ENCODE measurements around the gene LETM1. TPM values are rescaled to one million over a fixed set of nuclear protein-coding genes. Genes with fewer than 3 reads are reported as not detected.

The LETM1 gene
- total RNA-seq, 2 donors from 2014 or later = 76.2 to 139 TPM

DNA sequence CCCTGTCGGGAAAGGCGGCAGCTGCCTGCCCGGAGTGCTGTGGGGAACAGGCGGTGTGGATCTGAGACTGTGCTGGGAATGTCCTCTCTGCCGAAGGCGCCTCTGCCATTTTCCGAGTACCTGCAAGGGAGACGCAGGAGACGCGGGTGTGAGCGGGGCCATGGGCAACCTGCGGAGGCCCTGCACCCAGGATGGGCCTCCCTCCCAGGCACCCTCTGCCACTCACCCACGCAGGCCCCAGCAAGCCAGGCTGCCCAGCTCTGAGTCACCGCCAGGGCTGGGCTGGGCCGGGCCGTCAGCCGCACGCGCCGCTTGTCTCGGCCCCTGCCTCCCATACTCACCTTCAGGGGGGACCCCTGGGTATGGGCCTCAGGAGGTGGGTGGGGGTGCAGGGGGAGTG lies 66.4 kb downstream of the LETM1 start:
- Histone ChIP-seq H3K4me1 (no peaks in the 10 kb centered on the region), H3K36me3 (no peaks in the 10 kb centered on the region), H3K4me3 (no peak overlapping the region), H3K9me3 (no peaks in the 10 kb centered on the region), H3K27me3 (peaks cover 2% of the 10 kb centered on the region), H3K27ac (no peak overlapping the region), H3K9ac (ENCODE audit: low read depth in 2 of 2, low read length in 2 of 2) (no peak overlapping the region)
- intact Hi-C loops (cut with DNase I) = no loop called here
- DNase-seq = no peak
- TF ChIP-seq, protein P1, sequence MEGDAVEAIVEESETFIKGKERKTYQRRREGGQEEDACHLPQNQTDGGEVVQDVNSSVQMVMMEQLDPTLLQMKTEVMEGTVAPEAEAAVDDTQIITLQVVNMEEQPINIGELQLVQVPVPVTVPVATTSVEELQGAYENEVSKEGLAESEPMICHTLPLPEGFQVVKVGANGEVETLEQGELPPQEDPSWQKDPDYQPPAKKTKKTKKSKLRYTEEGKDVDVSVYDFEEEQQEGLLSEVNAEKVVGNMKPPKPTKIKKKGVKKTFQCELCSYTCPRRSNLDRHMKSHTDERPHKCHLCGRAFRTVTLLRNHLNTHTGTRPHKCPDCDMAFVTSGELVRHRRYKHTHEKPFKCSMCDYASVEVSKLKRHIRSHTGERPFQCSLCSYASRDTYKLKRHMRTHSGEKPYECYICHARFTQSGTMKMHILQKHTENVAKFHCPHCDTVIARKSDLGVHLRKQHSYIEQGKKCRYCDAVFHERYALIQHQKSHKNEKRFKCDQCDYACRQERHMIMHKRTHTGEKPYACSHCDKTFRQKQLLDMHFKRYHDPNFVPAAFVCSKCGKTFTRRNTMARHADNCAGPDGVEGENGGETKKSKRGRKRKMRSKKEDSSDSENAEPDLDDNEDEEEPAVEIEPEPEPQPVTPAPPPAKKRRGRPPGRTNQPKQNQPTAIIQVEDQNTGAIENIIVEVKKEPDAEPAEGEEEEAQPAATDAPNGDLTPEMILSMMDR (IDR thresholded peaks at IDR 0.05) = no peak

GRCh38 chr4:1788254-1788973 lies 67.5 kb downstream of the LETM1 start:
- H3K27ac ChIP-seq = no peak overlapping the region
- no peak for DNase-seq
- TF ChIP-seq, protein P1 (IDR thresholded peaks at IDR 0.05) = no peak
- H3K27me3 ChIP-seq = no peaks in the 10 kb centered on the region
- intact Hi-C loops (cut with DNase I) = no loop called here
- H3K9ac ChIP-seq (ENCODE audit: low read depth in 2 of 2, low read length in 2 of 2) = no peak overlapping the region
- no peak overlapping the region for H3K4me3 ChIP-seq
- H3K4me1 ChIP-seq = no peaks in the 10 kb centered on the region
- H3K36me3 ChIP-seq = no peaks in the 10 kb centered on the region
- H3K9me3 ChIP-seq = no peaks in the 10 kb centered on the region

- intact Hi-C loops (cut with DNase I) = no loop called here
- no peak overlapping the region for H3K9ac ChIP-seq (ENCODE audit: low read depth in 2 of 2, low read length in 2 of 2)
- TF ChIP-seq, protein P1 (IDR thresholded peaks at IDR 0.05) = no peak
- H3K4me1 ChIP-seq = no peaks in the 10 kb centered on the region
- H3K27ac ChIP-seq = no peak overlapping the region
- H3K36me3 ChIP-seq = no peaks in the 10 kb centered on the region
- no peak for DNase-seq
- H3K27me3 ChIP-seq = no peaks in the 10 kb centered on the region
- H3K9me3 ChIP-seq = no peaks in the 10 kb centered on the region
- H3K4me3 ChIP-seq = no peak overlapping the region
Observed at GRCh38 chr4:1787411-1788077, 68.4 kb downstream of the LETM1 start.

DNA sequence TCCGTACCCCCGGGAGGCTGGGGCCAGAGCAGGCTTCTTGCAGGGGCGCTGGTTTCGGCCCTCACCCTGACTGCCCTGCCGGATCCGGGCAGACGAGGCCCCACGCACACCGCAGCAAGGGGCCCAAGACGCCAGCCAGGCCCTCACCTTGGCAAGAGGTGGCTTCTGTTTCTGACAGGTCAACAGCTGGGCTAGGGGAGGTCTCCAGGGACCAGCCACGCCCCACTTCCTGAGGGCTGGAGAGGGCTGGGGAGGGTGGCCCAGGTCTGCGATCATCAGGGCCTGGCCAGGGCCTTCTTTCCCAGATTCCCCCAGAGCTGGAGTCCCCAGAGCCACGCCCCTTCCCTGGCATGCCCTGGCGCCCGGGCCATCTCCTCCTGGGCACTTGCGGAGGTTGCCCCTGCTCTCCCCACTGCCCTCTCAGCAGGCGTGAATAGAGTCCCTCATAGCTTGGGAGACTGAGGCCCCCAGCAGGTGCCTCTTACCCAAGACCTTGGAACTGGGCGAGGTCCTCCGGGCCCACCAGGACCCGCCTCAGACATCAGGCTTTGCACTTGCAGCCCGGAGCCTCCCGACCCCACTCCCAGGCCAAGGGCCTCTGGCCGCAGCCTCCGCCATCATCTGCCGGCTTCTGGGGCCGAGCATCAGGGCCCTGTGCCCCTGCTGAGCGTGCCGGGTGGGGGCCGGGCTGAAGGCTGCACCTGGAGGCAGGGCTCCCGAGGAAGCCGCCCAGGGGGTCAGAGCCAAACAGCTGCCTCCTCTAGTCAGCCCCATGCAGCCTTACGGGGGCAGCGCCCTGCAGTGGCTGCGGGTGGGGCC lies 69.2 kb downstream of the LETM1 start:
- no peaks in the 10 kb centered on the region for H3K9me3 ChIP-seq
- no peaks in the 10 kb centered on the region for H3K4me1 ChIP-seq
- H3K9ac ChIP-seq (ENCODE audit: low read depth in 2 of 2, low read length in 2 of 2) = no peak overlapping the region
- H3K27ac ChIP-seq = no peak overlapping the region
- H3K27me3 ChIP-seq = no peaks in the 10 kb centered on the region
- TF ChIP-seq, protein P1 (IDR thresholded peaks at IDR 0.05) = no peak
- H3K4me3 ChIP-seq = no peak overlapping the region
- no peaks in the 10 kb centered on the region for H3K36me3 ChIP-seq
- intact Hi-C loops (cut with DNase I) = no loop called here
- no peak for DNase-seq

DNA sequence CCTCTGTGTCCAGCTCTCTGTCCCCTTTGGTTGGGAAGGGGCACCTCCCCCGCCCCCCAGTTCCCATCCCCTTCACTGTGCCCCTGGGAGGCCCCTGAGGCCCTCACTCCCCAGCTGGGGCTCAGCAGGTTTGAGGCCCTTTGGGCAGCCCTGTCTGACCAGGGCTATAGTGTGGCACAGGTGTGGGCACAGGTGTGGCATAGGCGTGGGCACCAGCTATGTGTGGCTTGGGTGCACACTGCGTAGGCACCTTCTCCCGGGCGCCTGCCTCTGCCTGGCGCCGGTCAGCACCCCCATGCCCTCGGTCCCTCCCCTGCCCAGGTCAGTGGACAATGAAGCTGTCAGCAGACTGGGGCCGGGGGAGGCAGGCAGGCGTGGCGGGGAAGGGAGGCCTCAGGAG lies 70.4 kb downstream of the LETM1 start:
- Histone ChIP-seq H3K9ac (ENCODE audit: low read depth in 2 of 2, low read length in 2 of 2) (peak overlapping the region in 1 of 2 donors; percentile 43), H3K27ac (no peak overlapping the region), H3K4me3 (no peak overlapping the region), H3K36me3 (no peaks in the 10 kb centered on the region), H3K27me3 (no peaks in the 10 kb centered on the region), H3K4me1 (no peaks in the 10 kb centered on the region), H3K9me3 (no peaks in the 10 kb centered on the region)
- intact Hi-C loops (cut with DNase I) = no loop called here
- DNase-seq = no peak
- TF ChIP-seq, protein P1 (IDR thresholded peaks at IDR 0.05) = no peak

Data from colonic mucosa (tissue), 4 donors.